Bronchial epithelial cell (primary cell): Measurements from ENCODE around the gene RPTOR. TPM values are rescaled to one million over a fixed set of nuclear protein-coding genes. Genes with fewer than 3 reads are reported as not detected.

Experiments used
- DNase-seq: peaks from one replicate; pipeline ENCODE4 v3.0.0-alpha.2; 2010; ENCODE audit warnings: low read depth
- FAIRE-seq: peaks from 2 replicates; lab custom pipeline; 2011; peaks lifted over from hg19 to GRCh38; lab: Jason Lieb, UNC
- H3K27me3 ChIP-seq: 2 replicates; pipeline ENCODE4 v1.5.1; 2011; ENCODE audit warnings: low read length; ENCODE audit not compliant: control insufficient read depth, insufficient read depth
- H3K36me3 ChIP-seq: 2 replicates; pipeline ENCODE4 v1.5.1; 2011; ENCODE audit warnings: low read length; ENCODE audit not compliant: control insufficient read depth, insufficient read depth
- H3K4me3 ChIP-seq: 2 replicates; pipeline ENCODE4 v1.5.1; 2011; ENCODE audit warnings: mild to moderate bottlenecking, low read depth, low read length, control low read depth
- CTCF ChIP-seq: IDR thresholded peaks from 2 replicates; pipeline ENCODE4 v1.5.1; 2011; ENCODE audit warnings: mild to moderate bottlenecking, moderate library complexity, low read length, control low read depth, inconsistent platforms; ENCODE audit not compliant: insufficient read depth, severe bottlenecking
- total RNA-seq: library from RNA; depleted of rRNA; stranded (reverse); fragments of >200 nt; gene quantifications from 2 replicates; pipeline ENCODE4 v1.2.1, GENCODE V29; 2014

RPTOR gene
- total RNA-seq, 1 donor from 2014 or later = 14.0 TPM

GRCh38 chr17:80839970-80840369, 295.3 kb downstream of the RPTOR start:
- H3K36me3 ChIP-seq = peaks cover 2% of the 10 kb centered on the region
- DNase-seq (no peak), FAIRE-seq (no peak)
- H3K27me3 ChIP-seq = no peaks in the 10 kb centered on the region
- H3K4me3 ChIP-seq = no peak overlapping the region
- TF ChIP-seq CTCF = no peak

- H3K36me3 ChIP-seq = peaks cover 2% of the 10 kb centered on the region
- no peak for FAIRE-seq
- no peaks in the 10 kb centered on the region for H3K27me3 ChIP-seq
These were observed 297.9 kb downstream of the RPTOR start for GRCh38 chr17:80842456-80843013.

GRCh38 chr17:80843741-80844156, 299.1 kb downstream of the RPTOR start:
- DNase-seq = no peak

More at GRCh38 chr17:80842456-80843013, 297.9 kb downstream of the RPTOR start:
- no peak overlapping the region for H3K4me3 ChIP-seq
- DNase-seq = no peak
- TF ChIP-seq CTCF = no peak

GRCh38 chr17:80844418-80844990, 299.9 kb downstream of the RPTOR start:
- no peaks in the 10 kb centered on the region for H3K36me3 ChIP-seq
- FAIRE-seq = no peak
- H3K27me3 ChIP-seq = no peaks in the 10 kb centered on the region
- no peak overlapping the region for H3K4me3 ChIP-seq
- no peak for DNase-seq
- TF ChIP-seq CTCF = no peak

More at GRCh38 chr17:80843741-80844156, 299.1 kb downstream of the RPTOR start:
- Histone ChIP-seq H3K36me3 (peaks cover 2% of the 10 kb centered on the region), H3K27me3 (no peaks in the 10 kb centered on the region), H3K4me3 (no peak overlapping the region)
- TF ChIP-seq CTCF = no peak
- FAIRE-seq = no peak

- H3K4me3 ChIP-seq = no peak overlapping the region
- FAIRE-seq (no peak), DNase-seq (no peak)
- H3K27me3 ChIP-seq = no peaks in the 10 kb centered on the region
- H3K36me3 ChIP-seq = no peaks in the 10 kb centered on the region
- no peak for TF ChIP-seq CTCF
These were observed 300.6 kb downstream of the RPTOR start for GRCh38 chr17:80845069-80845862.
